ENCODE data around the gene MRFAP1.

Gene MRFAP1

GRCh38 chr4:6605605-6606004, 34.9 kb upstream of the MRFAP1 start:
- Mint-ChIP-seq H3K27me3 (no peaks in the 10 kb centered on the region), H3K4me1 (ENCODE audit: low read depth) (peaks cover 14% of the 10 kb centered on the region), H3K36me3 (ENCODE audit: low read depth) (peaks cover 67% of the 10 kb centered on the region), H3K4me3 (no peak overlapping the region), H3K27ac (no peak overlapping the region), H3K9me3 (no peaks in the 10 kb centered on the region)

- Mint-ChIP-seq H3K9me3 (no peaks in the 10 kb centered on the region), H3K4me1 (ENCODE audit: low read depth) (peaks cover 14% of the 10 kb centered on the region), H3K27ac (no peak overlapping the region), H3K36me3 (ENCODE audit: low read depth) (peaks cover 72% of the 10 kb centered on the region), H3K4me3 (no peak overlapping the region), H3K27me3 (no peaks in the 10 kb centered on the region)
These were observed 33.8 kb upstream of the MRFAP1 start for GRCh38 chr4:6606465-6607235.

GRCh38 chr4:6607368-6608055, 33.0 kb upstream of the MRFAP1 start:
- Mint-ChIP-seq H3K4me3 (no peak overlapping the region), H3K9me3 (no peaks in the 10 kb centered on the region), H3K36me3 (ENCODE audit: low read depth) (peaks cover 73% of the 10 kb centered on the region), H3K27me3 (no peaks in the 10 kb centered on the region), H3K27ac (no peak overlapping the region), H3K4me1 (ENCODE audit: low read depth) (peaks cover 14% of the 10 kb centered on the region)

- Mint-ChIP-seq H3K27ac (no peak overlapping the region), H3K4me1 (ENCODE audit: low read depth) (peaks cover 14% of the 10 kb centered on the region), H3K27me3 (no peaks in the 10 kb centered on the region), H3K36me3 (ENCODE audit: low read depth) (peaks cover 60% of the 10 kb centered on the region), H3K4me3 (no peak overlapping the region), H3K9me3 (no peaks in the 10 kb centered on the region)
These were observed 31.6 kb upstream of the MRFAP1 start for GRCh38 chr4:6608758-6609414.

- Mint-ChIP-seq H3K27ac (no peak overlapping the region), H3K9me3 (no peaks in the 10 kb centered on the region), H3K27me3 (no peaks in the 10 kb centered on the region), H3K4me3 (no peak overlapping the region), H3K36me3 (ENCODE audit: low read depth) (peaks cover 53% of the 10 kb centered on the region), H3K4me1 (ENCODE audit: low read depth) (peaks cover 14% of the 10 kb centered on the region)
These were observed 30.9 kb upstream of the MRFAP1 start for GRCh38 chr4:6609415-6610079.

- Mint-ChIP-seq H3K27ac (no peak overlapping the region), H3K36me3 (ENCODE audit: low read depth) (peaks cover 41% of the 10 kb centered on the region), H3K27me3 (no peaks in the 10 kb centered on the region)
These were observed 29.5 kb upstream of the MRFAP1 start for GRCh38 chr4:6610856-6611430.

GRCh38 chr4:6612961-6613675, 27.4 kb upstream of the MRFAP1 start:
- peaks cover 42% of the 10 kb centered on the region for H3K36me3 Mint-ChIP-seq (ENCODE audit: low read depth)
- H3K4me1 Mint-ChIP-seq (ENCODE audit: low read depth) = peaks cover 8% of the 10 kb centered on the region
- H3K4me3 Mint-ChIP-seq = no peak overlapping the region
- no peak overlapping the region for H3K27ac Mint-ChIP-seq
- H3K9me3 Mint-ChIP-seq = no peaks in the 10 kb centered on the region
- no peaks in the 10 kb centered on the region for H3K27me3 Mint-ChIP-seq

More at GRCh38 chr4:6610856-6611430, 29.5 kb upstream of the MRFAP1 start:
- Mint-ChIP-seq H3K4me1 (ENCODE audit: low read depth) (peaks cover 14% of the 10 kb centered on the region), H3K4me3 (no peak overlapping the region), H3K9me3 (no peaks in the 10 kb centered on the region)

- Mint-ChIP-seq H3K4me1 (ENCODE audit: low read depth) (no peaks in the 10 kb centered on the region), H3K9me3 (no peaks in the 10 kb centered on the region), H3K27ac (peak overlapping the region; percentile 52), H3K27me3 (no peaks in the 10 kb centered on the region), H3K4me3 (no peak overlapping the region), H3K36me3 (ENCODE audit: low read depth) (peaks cover 39% of the 10 kb centered on the region)
These were observed 26.5 kb upstream of the MRFAP1 start for GRCh38 chr4:6613676-6614651.

GRCh38 chr4:6614701-6615230, 25.7 kb upstream of the MRFAP1 start:
- peaks cover 35% of the 10 kb centered on the region for H3K36me3 Mint-ChIP-seq (ENCODE audit: low read depth)
- H3K9me3 Mint-ChIP-seq = no peaks in the 10 kb centered on the region
- H3K27ac Mint-ChIP-seq = no peak overlapping the region
- no peak overlapping the region for H3K4me3 Mint-ChIP-seq
- no peaks in the 10 kb centered on the region for H3K27me3 Mint-ChIP-seq
- H3K4me1 Mint-ChIP-seq (ENCODE audit: low read depth) = no peaks in the 10 kb centered on the region

GRCh38 chr4:6616087-6616995, 24.1 kb upstream of the MRFAP1 start:
- peaks cover 35% of the 10 kb centered on the region for H3K36me3 Mint-ChIP-seq (ENCODE audit: low read depth)
- no peak overlapping the region for H3K4me3 Mint-ChIP-seq
- H3K27ac Mint-ChIP-seq = no peak overlapping the region
- no peaks in the 10 kb centered on the region for H3K9me3 Mint-ChIP-seq
- H3K4me1 Mint-ChIP-seq (ENCODE audit: low read depth) = no peaks in the 10 kb centered on the region
- no peaks in the 10 kb centered on the region for H3K27me3 Mint-ChIP-seq

- Mint-ChIP-seq H3K27me3 (no peaks in the 10 kb centered on the region), H3K36me3 (ENCODE audit: low read depth) (peaks cover 36% of the 10 kb centered on the region), H3K4me1 (ENCODE audit: low read depth) (no peaks in the 10 kb centered on the region), H3K9me3 (no peaks in the 10 kb centered on the region), H3K27ac (no peak overlapping the region), H3K4me3 (no peak overlapping the region)
These were observed 23.2 kb upstream of the MRFAP1 start for GRCh38 chr4:6617246-6617645.

GRCh38 chr4:6618386-6619115, 21.9 kb upstream of the MRFAP1 start:
- H3K27ac Mint-ChIP-seq = no peak overlapping the region
- peaks cover 35% of the 10 kb centered on the region for H3K36me3 Mint-ChIP-seq (ENCODE audit: low read depth)
- H3K27me3 Mint-ChIP-seq = no peaks in the 10 kb centered on the region
- no peaks in the 10 kb centered on the region for H3K4me1 Mint-ChIP-seq (ENCODE audit: low read depth)
- H3K4me3 Mint-ChIP-seq = no peak overlapping the region
- no peaks in the 10 kb centered on the region for H3K9me3 Mint-ChIP-seq
